ENCODE data around the gene A1BG.

- TF ChIP-seq CTCF (IDR thresholded peaks at IDR 0.05) (no peak), POLR2A (IDR thresholded peaks at IDR 0.05) (no peak)
Measured at GRCh38 chr19:58356766-58357480, 3.6 kb upstream of the A1BG start.

All from right lobe of liver (tissue), 4 donors.